ENCODE data around the gene NOLC1. TPM values are rescaled to one million over a fixed set of nuclear protein-coding genes. Genes with fewer than 3 reads are reported as not detected.

NOLC1 gene
- total RNA-seq, 1 donor from 2014 or later = 31.0 TPM

GRCh38 chr10:102167861-102168260 is 15.7 kb downstream of the NOLC1 start:
- intact Hi-C loops (cut with DNase I) = no loop called here
- Histone ChIP-seq H3K9me3 (no peaks in the 10 kb centered on the region), H3K27ac (no peak overlapping the region), H3K36me3 (peaks cover 14% of the 10 kb centered on the region), H3K4me1 (peaks cover 11% of the 10 kb centered on the region), H3K27me3 (ENCODE audit: low read depth) (no peaks in the 10 kb centered on the region), H3K4me3 (no peak overlapping the region)
- no peak for TF ChIP-seq CTCF (IDR thresholded peaks at IDR 0.05)
- DNase-seq (no peak), ATAC-seq (no peak)

GRCh38 chr10:102170602-102171001 is 18.4 kb downstream of the NOLC1 start:
- DNase-seq = no peak
- no peak for ATAC-seq
- no peaks in the 10 kb centered on the region for H3K36me3 ChIP-seq
- intact Hi-C loops (cut with DNase I) = no loop called here
- H3K4me3 ChIP-seq = no peak overlapping the region
- no peaks in the 10 kb centered on the region for H3K9me3 ChIP-seq
- H3K27me3 ChIP-seq (ENCODE audit: low read depth) = no peaks in the 10 kb centered on the region
- TF ChIP-seq CTCF (IDR thresholded peaks at IDR 0.05) = no peak
- H3K4me1 ChIP-seq = peaks cover 11% of the 10 kb centered on the region
- no peak overlapping the region for H3K27ac ChIP-seq

- Histone ChIP-seq H3K4me1 (peaks cover 11% of the 10 kb centered on the region), H3K36me3 (no peaks in the 10 kb centered on the region), H3K27me3 (ENCODE audit: low read depth) (no peaks in the 10 kb centered on the region), H3K9me3 (no peaks in the 10 kb centered on the region), H3K4me3 (no peak overlapping the region), H3K27ac (no peak overlapping the region)
- intact Hi-C loops (cut with DNase I) = no loop called here
- no peak for DNase-seq
- no peak for ATAC-seq
- TF ChIP-seq CTCF (IDR thresholded peaks at IDR 0.05) = no peak
Observed at GRCh38 chr10:102172288-102172687, 20.1 kb downstream of the NOLC1 start.

- no peak overlapping the region for H3K27ac ChIP-seq
- no peak for ATAC-seq
Observed at GRCh38 chr10:102175415-102175814, 23.2 kb downstream of the NOLC1 start.

GRCh38 chr10:102184606-102185005 is 32.4 kb downstream of the NOLC1 start:
- Histone ChIP-seq H3K36me3 (no peaks in the 10 kb centered on the region), H3K27ac (no peak overlapping the region), H3K27me3 (ENCODE audit: low read depth) (no peaks in the 10 kb centered on the region), H3K4me1 (peaks cover 8% of the 10 kb centered on the region), H3K9me3 (no peaks in the 10 kb centered on the region), H3K4me3 (no peak overlapping the region)
- ATAC-seq (no peak), DNase-seq (no peak)
- TF ChIP-seq CTCF (IDR thresholded peaks at IDR 0.05) = no peak
- intact Hi-C loops (cut with DNase I) = no loop called here

More at GRCh38 chr10:102175415-102175814, 23.2 kb downstream of the NOLC1 start:
- no peak overlapping the region for H3K4me3 ChIP-seq
- no peak for DNase-seq
- no peaks in the 10 kb centered on the region for H3K4me1 ChIP-seq
- TF ChIP-seq CTCF (IDR thresholded peaks at IDR 0.05) = no peak
- H3K36me3 ChIP-seq = no peaks in the 10 kb centered on the region
- intact Hi-C loops (cut with DNase I) = no loop called here
- H3K27me3 ChIP-seq (ENCODE audit: low read depth) = no peaks in the 10 kb centered on the region
- H3K9me3 ChIP-seq = no peaks in the 10 kb centered on the region

- DNase-seq (no peak), ATAC-seq (no peak)
- Histone ChIP-seq H3K27me3 (ENCODE audit: low read depth) (no peaks in the 10 kb centered on the region), H3K36me3 (no peaks in the 10 kb centered on the region), H3K27ac (no peak overlapping the region), H3K4me1 (peaks cover 12% of the 10 kb centered on the region), H3K4me3 (no peak overlapping the region), H3K9me3 (no peaks in the 10 kb centered on the region)
- no peak for TF ChIP-seq CTCF (IDR thresholded peaks at IDR 0.05)
- intact Hi-C loops (cut with DNase I) = no loop called here
Observed at GRCh38 chr10:102185272-102185671, 33.1 kb downstream of the NOLC1 start.
